ENCODE results near the gene SLC1A5.

SLC1A5 gene

GRCh38 chr19:46786236-46787039 is 2.0 kb downstream of the SLC1A5 start (continued):
- TF ChIP-seq PRDM10 (tag by site-specific recombination; IDR thresholded peaks at IDR 0.05) (peak; percentile 99), ZFHX2 (tag by site-specific recombination; conservative IDR thresholded peaks at IDR 0.05) (peak; percentile 37), ZNF423 (tag by site-specific recombination; IDR thresholded peaks at IDR 0.05) (no peak), GFI1B (tag by site-specific recombination; IDR thresholded peaks at IDR 0.05) (no peak), BCL11A (tag by site-specific recombination; IDR thresholded peaks at IDR 0.05; ENCODE audit: low read depth) (peak; percentile 20; the same call in 1 of the 2 replicates), ZNF692 (tag by site-specific recombination; IDR thresholded peaks at IDR 0.05) (peak; percentile 48; the same call in 1 of the 2 replicates), ZNF354C (tag by site-specific recombination; IDR thresholded peaks at IDR 0.05; ENCODE audit: borderline replicate concordance, low read depth) (no peak), TRIM28 (IDR thresholded peaks at IDR 0.05; ENCODE audit: borderline replicate concordance, low read length) (no peak), ZSCAN5A (tag by site-specific recombination; IDR thresholded peaks at IDR 0.05) (no peak), MZF1 (tag by site-specific recombination; IDR thresholded peaks at IDR 0.05; ENCODE audit: borderline replicate concordance) (peak; percentile 99), KLF16 (tag by site-specific recombination; IDR thresholded peaks at IDR 0.05) (no peak; the same call in 1 of the 2 replicates), ZNF266 (tag by site-specific recombination; IDR thresholded peaks at IDR 0.05; ENCODE audit: low read depth) (no peak), ZSCAN16 (tag by site-specific recombination; IDR thresholded peaks at IDR 0.05) (no peak), ZFP41 (tag by site-specific recombination; IDR thresholded peaks at IDR 0.05; ENCODE audit: borderline replicate concordance) (no peak), OVOL3 (tag by site-specific recombination; IDR thresholded peaks at IDR 0.05) (no peak), ZNF660 (tag by site-specific recombination; IDR thresholded peaks at IDR 0.05) (peak; percentile 84), KLF1 (tag by site-specific recombination; IDR thresholded peaks at IDR 0.05) (peak; percentile 82), ZSCAN4 (tag by site-specific recombination; IDR thresholded peaks at IDR 0.05) (no peak; the same call in 1 of the 2 replicates), ZNF501 (tag by site-specific recombination; IDR thresholded peaks at IDR 0.05) (0 out of 2 replicates have a peak, but pooled peaks have one; percentile 58), ZNF548 (tag by site-specific recombination; IDR thresholded peaks at IDR 0.05) (no peak), KLF17 (tag by site-specific recombination; IDR thresholded peaks at IDR 0.05) (peak; percentile 55), ZNF558 (tag by site-specific recombination; IDR thresholded peaks at IDR 0.05) (no peak), ZNF404 (tag by site-specific recombination; IDR thresholded peaks at IDR 0.05) (no peak), ZNF138 (tag by site-specific recombination; IDR thresholded peaks at IDR 0.05; ENCODE audit: borderline replicate concordance) (no peak), PRDM4 (tag by site-specific recombination; IDR thresholded peaks at IDR 0.05) (peak; percentile 29; the same call in 1 of the 2 replicates), SCRT1 (tag by site-specific recombination; IDR thresholded peaks at IDR 0.05; ENCODE audit: borderline replicate concordance) (no peak), HOXA7 (CRISPR knock-in tag; IDR thresholded peaks at IDR 0.05; ENCODE audit: borderline replicate concordance) (no peak), ZNF621 (tag by site-specific recombination; IDR thresholded peaks at IDR 0.05) (no peak), ZNF157 (tag by site-specific recombination; IDR thresholded peaks at IDR 0.05) (no peak)

All from HEK293 (cell line).